Mesothelial cell of epicardium (in vitro differentiated cells): ENCODE data around the gene SUPT20H. TPM values are rescaled to one million over a fixed set of nuclear protein-coding genes. Genes with fewer than 3 reads are reported as not detected.
"Not testable (repeated sequence)": the region's sequence is repeated elsewhere in the genome, so short reads cannot be mapped to it uniquely, and the experiment has no call there.

Experiments used
- DNase-seq, 2 experiments: peaks; one replicate each; pipeline ENCODE4 v3.0.0; 2021; ENCODE audit warnings: low spot score in 2 of 2; ENCODE audit not compliant: unreplicated experiment in 2 of 2
- H3K27ac Mint-ChIP-seq: 2 replicates; pipeline ENCODE4 v1.8.0; 2021; ENCODE audit warnings: mixed read lengths
- H3K27me3 Mint-ChIP-seq: 2 replicates; pipeline ENCODE4 v1.8.0; 2021; ENCODE audit warnings: low read depth, mixed read lengths
- H3K36me3 Mint-ChIP-seq: 2 replicates; pipeline ENCODE4 v1.8.0; 2021; ENCODE audit warnings: mixed read lengths
- H3K4me1 Mint-ChIP-seq: 2 replicates; pipeline ENCODE4 v1.8.0; 2021; ENCODE audit warnings: mixed read lengths
- H3K4me3 Mint-ChIP-seq: 2 replicates; pipeline ENCODE4 v1.8.0; 2021; ENCODE audit warnings: mild to moderate bottlenecking, moderate library complexity, mixed read lengths
- H3K9me3 Mint-ChIP-seq: 2 replicates; pipeline ENCODE4 v1.8.0; 2021; ENCODE audit warnings: mixed read lengths
- total RNA-seq: library from RNA; stranded (reverse); gene quantifications from 3 replicates; pipeline ENCODE4 v1.2.1, GENCODE V29; 2021
- TF ChIP-seq, protein P1 (sequence below): fragments of 200-600 bp; sonication (generic); IDR thresholded peaks from one replicate; pipeline ENCODE4 v1.5.0; 2021; ENCODE audit warnings: antibody characterized with exemption; ENCODE audit not compliant: unreplicated experiment

The SUPT20H gene
- total RNA-seq, 1 donor from 2014 or later: 99.6 TPM

DNA sequence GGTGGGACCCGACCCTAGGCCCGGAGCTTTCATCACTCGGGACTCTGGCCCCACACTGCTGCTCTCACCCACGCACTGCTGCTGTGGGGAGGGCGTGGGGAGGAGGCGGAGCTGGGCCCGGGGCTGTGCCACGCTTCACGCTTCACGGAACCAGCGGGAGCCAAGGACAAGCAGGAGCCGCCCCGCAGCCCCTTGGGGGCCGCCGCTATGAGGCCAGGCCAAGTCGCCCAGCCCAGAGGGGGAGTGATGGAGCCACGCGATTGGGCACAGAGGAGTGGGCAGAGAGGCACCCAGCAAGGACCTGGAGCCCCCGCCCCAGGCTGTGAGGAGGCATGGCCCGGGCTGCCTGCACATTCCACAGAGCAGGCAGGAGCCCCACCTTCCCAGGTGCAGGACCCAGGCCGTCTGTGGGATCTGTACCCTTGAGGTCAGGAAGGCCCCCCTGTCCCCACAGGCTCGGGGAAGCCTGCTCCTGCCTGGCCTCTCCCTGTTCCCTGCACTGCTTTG is 10.2 kb upstream of the SUPT20H start:
- DNase-seq: no peak
- Mint-ChIP-seq H3K4me1 (peaks cover 9% of the 10 kb centered on the region), H3K27me3 (no peaks in the 10 kb centered on the region), H3K4me3 (no peak overlapping the region), H3K9me3 (no peaks in the 10 kb centered on the region), H3K36me3 (no peaks in the 10 kb centered on the region), H3K27ac (no peak overlapping the region)
- TF ChIP-seq, protein P1, sequence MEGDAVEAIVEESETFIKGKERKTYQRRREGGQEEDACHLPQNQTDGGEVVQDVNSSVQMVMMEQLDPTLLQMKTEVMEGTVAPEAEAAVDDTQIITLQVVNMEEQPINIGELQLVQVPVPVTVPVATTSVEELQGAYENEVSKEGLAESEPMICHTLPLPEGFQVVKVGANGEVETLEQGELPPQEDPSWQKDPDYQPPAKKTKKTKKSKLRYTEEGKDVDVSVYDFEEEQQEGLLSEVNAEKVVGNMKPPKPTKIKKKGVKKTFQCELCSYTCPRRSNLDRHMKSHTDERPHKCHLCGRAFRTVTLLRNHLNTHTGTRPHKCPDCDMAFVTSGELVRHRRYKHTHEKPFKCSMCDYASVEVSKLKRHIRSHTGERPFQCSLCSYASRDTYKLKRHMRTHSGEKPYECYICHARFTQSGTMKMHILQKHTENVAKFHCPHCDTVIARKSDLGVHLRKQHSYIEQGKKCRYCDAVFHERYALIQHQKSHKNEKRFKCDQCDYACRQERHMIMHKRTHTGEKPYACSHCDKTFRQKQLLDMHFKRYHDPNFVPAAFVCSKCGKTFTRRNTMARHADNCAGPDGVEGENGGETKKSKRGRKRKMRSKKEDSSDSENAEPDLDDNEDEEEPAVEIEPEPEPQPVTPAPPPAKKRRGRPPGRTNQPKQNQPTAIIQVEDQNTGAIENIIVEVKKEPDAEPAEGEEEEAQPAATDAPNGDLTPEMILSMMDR: no peak

- DNase-seq: no peak
- H3K4me3 Mint-ChIP-seq: no peak overlapping the region
- no peaks in the 10 kb centered on the region for H3K36me3 Mint-ChIP-seq
- TF ChIP-seq, protein P1: peak; percentile 48
- H3K9me3 Mint-ChIP-seq: no peaks in the 10 kb centered on the region
- H3K27ac Mint-ChIP-seq: no peak overlapping the region
- no peaks in the 10 kb centered on the region for H3K27me3 Mint-ChIP-seq
- H3K4me1 Mint-ChIP-seq: peaks cover 8% of the 10 kb centered on the region
Measured at GRCh38 chr13:37068962-37069361, 9.5 kb upstream of the SUPT20H start.

GRCh38 chr13:37067874-37068273 is 8.4 kb upstream of the SUPT20H start:
- Mint-ChIP-seq H3K27ac (no peak overlapping the region), H3K4me3 (no peak overlapping the region), H3K36me3 (no peaks in the 10 kb centered on the region), H3K9me3 (no peaks in the 10 kb centered on the region), H3K4me1 (peaks cover 3% of the 10 kb centered on the region), H3K27me3 (no peaks in the 10 kb centered on the region)
- TF ChIP-seq, protein P1: no peak
- no peak for DNase-seq

DNA sequence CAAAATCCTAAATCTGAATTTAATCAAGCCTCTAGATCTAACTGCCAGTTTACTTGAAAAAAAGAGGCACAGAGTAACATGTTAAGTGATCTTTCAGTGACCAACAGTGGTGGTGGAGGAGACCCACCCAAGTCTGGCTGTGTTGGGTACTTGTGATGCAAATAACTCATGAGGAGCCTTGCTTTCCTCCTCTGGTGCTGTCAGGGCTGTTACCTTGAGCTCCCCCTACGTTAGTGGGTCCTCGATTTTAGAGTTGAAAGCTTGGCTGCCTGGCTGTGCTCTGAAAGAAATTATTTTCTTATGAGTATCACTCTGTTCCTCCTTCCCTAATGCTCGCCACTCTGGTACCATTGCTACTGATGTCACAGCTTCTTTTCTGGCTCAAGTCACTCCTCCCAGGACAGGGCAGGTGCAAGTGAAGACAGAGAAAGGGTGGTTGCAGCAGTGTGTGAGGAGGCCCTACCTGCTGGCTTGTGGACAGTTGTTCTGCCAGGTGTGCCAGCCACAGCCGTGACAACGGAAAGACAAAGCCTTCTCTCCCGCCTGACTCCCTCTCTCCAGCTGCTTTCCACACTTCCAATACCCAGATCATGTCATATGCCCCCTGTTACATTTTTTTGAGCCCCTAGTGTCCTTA is 6.5 kb upstream of the SUPT20H start:
- TF ChIP-seq, protein P1: no peak
- no peak for DNase-seq
- Mint-ChIP-seq H3K36me3 (no peaks in the 10 kb centered on the region), H3K27me3 (no peaks in the 10 kb centered on the region), H3K4me1 (no peaks in the 10 kb centered on the region), H3K27ac (no peak overlapping the region), H3K4me3 (no peak overlapping the region), H3K9me3 (no peaks in the 10 kb centered on the region)

DNA sequence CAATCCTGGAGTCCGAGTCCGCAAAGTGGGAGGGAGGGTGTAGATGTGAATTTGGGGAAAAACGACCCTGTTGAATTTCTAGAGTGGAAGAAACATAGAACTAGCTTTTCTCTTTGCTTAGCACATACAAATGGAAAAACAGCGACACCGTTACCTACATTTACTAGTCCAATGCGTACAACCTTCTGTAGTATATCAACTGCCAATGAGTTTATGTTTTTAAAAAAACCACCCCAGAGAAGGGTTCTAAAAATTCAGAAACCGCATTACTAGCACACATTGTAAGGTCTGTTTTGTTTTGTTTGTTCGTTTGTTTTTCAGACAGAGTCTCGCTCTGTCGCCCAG is 332 bp upstream of the SUPT20H start:
- no peak for DNase-seq
- peak overlapping the region; percentile 85 for H3K4me3 Mint-ChIP-seq
- H3K36me3 Mint-ChIP-seq: peaks cover 13% of the 10 kb centered on the region
- H3K9me3 Mint-ChIP-seq: no peaks in the 10 kb centered on the region
- H3K27me3 Mint-ChIP-seq: no peaks in the 10 kb centered on the region
- TF ChIP-seq, protein P1: no peak
- peaks cover 15% of the 10 kb centered on the region for H3K4me1 Mint-ChIP-seq
- H3K27ac Mint-ChIP-seq: peak overlapping the region; percentile 99

- not testable (repeated sequence) for H3K27me3 Mint-ChIP-seq, DNase-seq, H3K9me3 Mint-ChIP-seq, H3K4me3 Mint-ChIP-seq, H3K27ac Mint-ChIP-seq
- Mint-ChIP-seq H3K36me3 (peaks cover 36% of the 10 kb centered on the region), H3K4me1 (peaks cover 18% of the 10 kb centered on the region)
Measured at GRCh38 chr13:37056228-37056627, 3.3 kb downstream of the SUPT20H start.

DNA sequence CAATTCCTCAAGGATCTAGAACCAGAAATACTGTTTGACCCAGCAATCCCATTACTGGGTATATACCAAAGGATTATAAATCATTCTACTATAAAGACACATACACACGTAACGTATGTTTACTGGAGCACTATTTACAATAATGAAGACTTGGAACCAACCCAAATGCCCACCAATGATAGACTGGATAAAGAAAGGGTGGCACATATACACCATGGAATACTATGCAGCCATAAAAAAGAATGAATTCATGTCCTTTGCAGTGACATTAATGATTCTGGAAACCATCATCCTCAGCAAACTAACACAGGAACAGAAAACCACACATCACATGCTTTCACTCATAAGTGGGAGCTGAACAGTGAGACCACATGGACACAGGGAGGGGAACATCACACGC is 6.4 kb downstream of the SUPT20H start:
- not testable (repeated sequence) for H3K27ac Mint-ChIP-seq, H3K27me3 Mint-ChIP-seq, H3K4me1 Mint-ChIP-seq, DNase-seq, H3K9me3 Mint-ChIP-seq, H3K4me3 Mint-ChIP-seq
- peaks cover 36% of the 10 kb centered on the region for H3K36me3 Mint-ChIP-seq
